HUDEP-2 (cell line): Measurements from ENCODE around the gene SLU7.
"Not testable (repeated sequence)": the region's sequence is repeated elsewhere in the genome, so short reads cannot be mapped to it uniquely, and the experiment has no call there.

Experiments
- DNase-seq, 76 experiments: peaks; one replicate each; lab custom pipeline; 2025; ENCODE audit not compliant: unreplicated experiment in 76 of 76; lab: John Stamatoyannopoulos, UW

Gene SLU7

GRCh38 chr5:160451281-160451680 is 32.4 kb upstream of the SLU7 start:
- no peak for DNase-seq

- no peak for DNase-seq
Observed at GRCh38 chr5:160450164-160450932, 31.5 kb upstream of the SLU7 start.

- DNase-seq = no peak
Observed at GRCh38 chr5:160449458-160449857, 30.6 kb upstream of the SLU7 start.

GRCh38 chr5:160448886-160449285 is 30.0 kb upstream of the SLU7 start:
- DNase-seq = no peak

- no peak for DNase-seq
Observed at GRCh38 chr5:160445751-160446150, 26.9 kb upstream of the SLU7 start.

- no peak for DNase-seq
Observed at GRCh38 chr5:160445132-160445531, 26.3 kb upstream of the SLU7 start.

- no peak for DNase-seq
Observed at GRCh38 chr5:160444407-160444806, 25.5 kb upstream of the SLU7 start.

GRCh38 chr5:160442824-160443431 is 24.0 kb upstream of the SLU7 start:
- DNase-seq = no peak

- DNase-seq = no peak
Observed at GRCh38 chr5:160441311-160441781, 22.5 kb upstream of the SLU7 start.

- DNase-seq = peak in 71 of 76 experiments; percentile 9 to 82 (median 65)
Observed at GRCh38 chr5:160439205-160439600, 20.3 kb upstream of the SLU7 start.

GRCh38 chr5:160438316-160439204 is 19.7 kb upstream of the SLU7 start:
- DNase-seq = peak in 55 of 76 experiments; percentile 3 to 69 (median 32)

GRCh38 chr5:160437271-160437670 is 18.4 kb upstream of the SLU7 start:
- DNase-seq = no peak

GRCh38 chr5:160436661-160437060 is 17.8 kb upstream of the SLU7 start:
- DNase-seq = not testable (repeated sequence)

- no peak for DNase-seq
Observed at GRCh38 chr5:160436017-160436416, 17.1 kb upstream of the SLU7 start.

- no peak for DNase-seq
Observed at GRCh38 chr5:160435532-160435931, 16.7 kb upstream of the SLU7 start.

- DNase-seq = no peak
Observed at GRCh38 chr5:160434022-160434531, 15.2 kb upstream of the SLU7 start.

- DNase-seq = no peak
Observed at GRCh38 chr5:160432787-160433186, 13.9 kb upstream of the SLU7 start.

- no peak for DNase-seq
Observed at GRCh38 chr5:160432196-160432595, 13.3 kb upstream of the SLU7 start.

- DNase-seq = no peak
Observed at GRCh38 chr5:160427607-160428006, 8.7 kb upstream of the SLU7 start.

GRCh38 chr5:160423099-160423498 is 4.2 kb upstream of the SLU7 start:
- DNase-seq = no peak
